Right atrium auricular region (tissue), 2 donors: Measurements from ENCODE around the gene CCDC178. TPM values are rescaled to one million over a fixed set of nuclear protein-coding genes. Genes with fewer than 3 reads are reported as not detected.

ENCODE experiments used
- DNase-seq: peaks from one replicate; pipeline ENCODE4 v3.0.0-alpha.2; 2019; ENCODE audit warnings: low spot score
- H3K27ac ChIP-seq, 2 donors: fragments of 200-600 bp; sonication (generic); 1 replicate in 1 of 2; 2 replicates in 1 of 2; pipeline ENCODE4 v1.5.1; 2016 to 2019
- H3K27me3 ChIP-seq, 2 donors: fragments of 200-600 bp; sonication (generic); one replicate each; pipeline versions ENCODE4 v1.5.1 to v1.6.0; 2017 to 2019
- H3K36me3 ChIP-seq: fragments of 200-600 bp; sonication (generic); one replicate; pipeline ENCODE4 v1.5.1; 2016
- H3K4me1 ChIP-seq, 2 donors: fragments of 200-600 bp; sonication (generic); one replicate each; pipeline versions ENCODE4 v1.5.1 to v1.6.0; 2017 to 2019
- H3K4me3 ChIP-seq, 2 donors: fragments of 200-600 bp; sonication (generic); 1 replicate in 1 of 2; 2 replicates in 1 of 2; pipeline ENCODE4 v1.5.1; 2017 to 2019; ENCODE audit warnings: mild to moderate bottlenecking in 1 of 2, moderate library complexity in 1 of 2
- H3K9me3 ChIP-seq, 2 donors: fragments of 200-600 bp; sonication (generic); one replicate each; pipeline ENCODE4 v1.5.1; 2019
- total RNA-seq, 2 donors: library from RNA; depleted of rRNA; stranded (reverse); fragments of >200 nt; gene quantifications; one replicate each; pipeline ENCODE4 v1.1.0, GENCODE V29; 2016
- TF ChIP-seq, protein P1 (sequence below), 2 donors: fragments of 200-600 bp; sonication (generic); IDR thresholded peaks; one replicate each; pipeline ENCODE4 v1.5.1; 2019; ENCODE audit warnings: antibody characterized with exemption in 2 of 2

CCDC178 gene
- total RNA-seq, 2 donors from 2014 or later = not detected

DNA sequence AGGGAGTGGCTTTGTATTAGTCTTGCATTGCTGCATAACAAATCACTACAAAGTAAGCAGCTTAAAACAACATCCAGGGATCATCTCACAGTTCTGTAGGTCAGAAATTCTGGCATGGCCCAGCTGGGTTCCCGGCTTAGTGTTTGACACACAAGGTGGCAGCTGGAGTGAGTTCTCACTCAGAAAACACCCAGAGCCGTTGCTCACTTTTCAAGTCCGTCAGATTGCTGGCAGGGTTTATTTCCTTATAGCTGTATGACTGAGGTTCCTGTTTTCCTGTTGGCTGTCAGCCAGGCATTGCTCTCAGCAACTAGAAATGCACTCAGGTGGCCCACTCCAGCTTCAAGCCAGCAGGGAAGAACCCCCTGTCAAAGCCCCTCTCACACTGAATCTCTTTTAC is 324.1 kb downstream of the CCDC178 start:
- no peak for DNase-seq
- Histone ChIP-seq H3K4me3 (no peak overlapping the region), H3K36me3 (no peaks in the 10 kb centered on the region), H3K4me1 (no peaks in the 10 kb centered on the region), H3K9me3 (no peaks in the 10 kb centered on the region), H3K27ac (no peak overlapping the region), H3K27me3 (no peaks in the 10 kb centered on the region)
- TF ChIP-seq, protein P1, sequence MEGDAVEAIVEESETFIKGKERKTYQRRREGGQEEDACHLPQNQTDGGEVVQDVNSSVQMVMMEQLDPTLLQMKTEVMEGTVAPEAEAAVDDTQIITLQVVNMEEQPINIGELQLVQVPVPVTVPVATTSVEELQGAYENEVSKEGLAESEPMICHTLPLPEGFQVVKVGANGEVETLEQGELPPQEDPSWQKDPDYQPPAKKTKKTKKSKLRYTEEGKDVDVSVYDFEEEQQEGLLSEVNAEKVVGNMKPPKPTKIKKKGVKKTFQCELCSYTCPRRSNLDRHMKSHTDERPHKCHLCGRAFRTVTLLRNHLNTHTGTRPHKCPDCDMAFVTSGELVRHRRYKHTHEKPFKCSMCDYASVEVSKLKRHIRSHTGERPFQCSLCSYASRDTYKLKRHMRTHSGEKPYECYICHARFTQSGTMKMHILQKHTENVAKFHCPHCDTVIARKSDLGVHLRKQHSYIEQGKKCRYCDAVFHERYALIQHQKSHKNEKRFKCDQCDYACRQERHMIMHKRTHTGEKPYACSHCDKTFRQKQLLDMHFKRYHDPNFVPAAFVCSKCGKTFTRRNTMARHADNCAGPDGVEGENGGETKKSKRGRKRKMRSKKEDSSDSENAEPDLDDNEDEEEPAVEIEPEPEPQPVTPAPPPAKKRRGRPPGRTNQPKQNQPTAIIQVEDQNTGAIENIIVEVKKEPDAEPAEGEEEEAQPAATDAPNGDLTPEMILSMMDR (IDR thresholded peaks at IDR 0.05) = no peak

DNA sequence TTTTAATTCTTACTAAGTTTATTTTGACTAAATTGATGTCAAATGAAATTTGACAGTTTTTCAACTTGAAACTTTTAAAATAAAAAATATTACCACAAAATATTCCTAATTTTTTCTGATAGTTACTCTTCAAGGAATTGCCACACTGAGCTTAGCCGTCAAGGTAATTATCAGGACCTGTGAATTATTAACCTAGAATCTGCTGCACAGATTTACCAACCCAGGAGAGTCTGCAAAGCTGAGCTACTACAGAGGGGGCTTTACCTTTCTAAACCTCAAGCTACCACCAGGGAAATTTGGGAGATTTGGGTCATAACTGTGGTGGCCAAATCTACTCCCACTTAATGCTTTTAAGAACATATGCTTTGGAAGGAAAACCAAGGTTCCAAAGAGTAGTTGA is 324.6 kb downstream of the CCDC178 start:
- TF ChIP-seq, protein P1 (IDR thresholded peaks at IDR 0.05) = no peak
- H3K9me3 ChIP-seq = no peaks in the 10 kb centered on the region

DNA sequence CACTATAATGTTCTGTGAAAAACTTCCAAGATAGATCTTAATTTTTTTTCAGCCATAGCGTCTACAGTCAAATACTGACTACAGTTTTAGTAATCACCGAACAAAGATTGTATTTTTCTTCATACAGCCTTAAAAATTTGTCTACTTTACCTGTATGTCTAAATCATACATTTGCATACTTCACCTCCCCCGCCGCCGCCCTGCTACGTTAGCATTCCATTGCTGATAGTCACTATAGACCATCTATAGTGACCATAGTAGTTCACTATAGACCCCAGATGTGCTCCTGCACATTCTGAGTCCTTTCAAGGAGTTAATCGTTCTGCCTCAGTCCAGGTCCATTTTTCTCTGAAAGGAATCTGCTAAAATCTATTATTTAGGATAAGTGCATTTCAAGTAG is 325.0 kb downstream of the CCDC178 start:
- Histone ChIP-seq H3K9me3 (no peaks in the 10 kb centered on the region), H3K36me3 (no peaks in the 10 kb centered on the region), H3K4me1 (no peaks in the 10 kb centered on the region), H3K27me3 (no peaks in the 10 kb centered on the region), H3K4me3 (no peak overlapping the region), H3K27ac (no peak overlapping the region)
- no peak for DNase-seq
- TF ChIP-seq, protein P1 (IDR thresholded peaks at IDR 0.05) = no peak

More for the DNA sequence above, 324.6 kb downstream of the CCDC178 start:
- Histone ChIP-seq H3K36me3 (no peaks in the 10 kb centered on the region), H3K4me3 (no peak overlapping the region), H3K27ac (no peak overlapping the region), H3K27me3 (no peaks in the 10 kb centered on the region), H3K4me1 (no peaks in the 10 kb centered on the region)
- no peak for DNase-seq

GRCh38 chr18:33114749-33115148 is 325.8 kb downstream of the CCDC178 start:
- TF ChIP-seq, protein P1 (IDR thresholded peaks at IDR 0.05) = no peak
- no peaks in the 10 kb centered on the region for H3K9me3 ChIP-seq
- no peaks in the 10 kb centered on the region for H3K4me1 ChIP-seq
- no peak overlapping the region for H3K27ac ChIP-seq
- H3K4me3 ChIP-seq = no peak overlapping the region
- H3K36me3 ChIP-seq = no peaks in the 10 kb centered on the region
- no peak for DNase-seq
- no peaks in the 10 kb centered on the region for H3K27me3 ChIP-seq

GRCh38 chr18:33113416-33113815 is 327.1 kb downstream of the CCDC178 start:
- no peak for DNase-seq
- H3K27ac ChIP-seq = no peak overlapping the region
- H3K9me3 ChIP-seq = no peaks in the 10 kb centered on the region
- H3K4me1 ChIP-seq = no peaks in the 10 kb centered on the region
- no peaks in the 10 kb centered on the region for H3K27me3 ChIP-seq
- H3K36me3 ChIP-seq = no peaks in the 10 kb centered on the region
- TF ChIP-seq, protein P1 (IDR thresholded peaks at IDR 0.05) = no peak
- H3K4me3 ChIP-seq = no peak overlapping the region

- Histone ChIP-seq H3K27ac (no peak overlapping the region), H3K9me3 (no peaks in the 10 kb centered on the region), H3K27me3 (no peaks in the 10 kb centered on the region), H3K4me3 (no peak overlapping the region), H3K36me3 (no peaks in the 10 kb centered on the region), H3K4me1 (no peaks in the 10 kb centered on the region)
- TF ChIP-seq, protein P1 (IDR thresholded peaks at IDR 0.05) = no peak
- no peak for DNase-seq
These were observed 333.0 kb downstream of the CCDC178 start for GRCh38 chr18:33107511-33107910.
